PFSK-1 (cell line): ENCODE results near the gene DNTT.

Experiments used
- FOXP2 ChIP-seq: optimal IDR thresholded peaks from 2 replicates; pipeline ENCODE3; 2011; ENCODE audit warnings: borderline replicate concordance, control low read depth, inconsistent platforms; ENCODE audit not compliant: insufficient read depth; ENCODE audit errors: extremely low read length, extremely low read depth
- POLR2AphosphoS5 ChIP-seq: IDR thresholded peaks from 2 replicates; pipeline ENCODE4 v1.6.1; 2012; ENCODE audit warnings: low read depth, mild to moderate bottlenecking, control low read depth, low read length, moderate library complexity
- REST ChIP-seq, 2 experiments: IDR thresholded peaks; 2 replicates each; pipeline versions ENCODE4 v1.6.1 to v1.8.0; 2011 to 2012; ENCODE audit warnings: low read depth in 2 of 2, low read length in 2 of 2, control low read depth in 1 of 2, inconsistent platforms in 1 of 2, mild to moderate bottlenecking in 1 of 2, moderate library complexity in 1 of 2; ENCODE audit not compliant: insufficient read depth in 1 of 2
- SIN3A ChIP-seq: IDR thresholded peaks from 2 replicates; pipeline ENCODE4 v1.6.1; 2012; ENCODE audit warnings: mild to moderate bottlenecking, low read length, moderate library complexity, borderline replicate concordance; ENCODE audit not compliant: insufficient read depth
- TAF1 ChIP-seq: IDR thresholded peaks from 2 replicates; pipeline ENCODE4 v1.6.1; 2012; ENCODE audit warnings: low read length, control low read depth, borderline replicate concordance; ENCODE audit not compliant: insufficient read depth

The DNTT gene

DNA sequence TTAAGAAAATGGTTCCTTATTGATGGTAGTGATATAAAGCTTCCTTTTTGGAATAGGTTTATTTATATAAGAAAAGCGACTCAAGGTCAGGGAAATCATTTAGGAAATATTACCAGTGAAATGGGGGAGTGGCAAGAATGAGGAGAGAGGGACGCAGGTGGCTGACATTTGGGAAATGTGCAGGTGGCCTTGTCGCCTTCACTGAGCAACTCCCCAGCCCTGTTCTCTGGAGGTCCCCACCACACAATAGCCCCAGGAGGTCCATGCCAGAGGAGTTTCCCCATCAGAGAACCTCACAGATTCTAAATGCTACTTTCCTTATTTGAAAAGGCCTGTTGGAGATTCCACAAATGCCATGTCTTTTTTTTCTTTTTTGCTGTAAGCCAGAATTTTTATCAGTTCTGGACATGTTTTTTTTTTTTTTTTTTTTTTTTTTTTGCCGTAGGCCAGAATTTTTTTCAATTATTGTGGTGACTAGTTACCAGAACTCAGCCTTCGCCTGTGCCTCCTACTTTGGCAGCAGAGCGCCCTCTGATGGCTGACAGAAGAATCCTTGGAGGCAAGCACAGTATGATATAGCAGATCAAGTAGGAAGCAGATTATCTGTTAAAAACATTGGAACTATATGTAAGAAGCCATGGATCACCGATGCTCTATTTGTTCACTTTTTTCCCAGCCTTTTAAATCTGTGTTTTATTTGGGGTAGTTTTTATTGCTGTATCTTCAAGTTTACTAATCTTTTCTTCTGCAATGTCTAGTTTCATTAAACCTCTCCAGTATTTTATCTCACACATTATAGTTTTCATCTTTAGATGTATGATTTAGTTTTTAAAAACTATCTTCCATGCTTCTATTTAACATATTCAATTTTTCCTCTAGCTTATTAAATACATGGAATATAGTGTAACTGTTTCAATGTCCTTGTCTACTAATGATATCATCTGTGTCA is 36.0 kb downstream of the DNTT start:
- TF ChIP-seq SIN3A (no peak), TAF1 (no peak), REST (IDR thresholded peaks at IDR 0.05; ENCODE audit: insufficient read depth in 1 of 2, low read depth in 2 of 2, low read length in 2 of 2) (no peak), FOXP2 (no peak), POLR2AphosphoS5 (no peak)

- no peak for TF ChIP-seq TAF1
- no peak for TF ChIP-seq FOXP2
- TF ChIP-seq SIN3A: no peak
- TF ChIP-seq POLR2AphosphoS5: no peak
- no peak for TF ChIP-seq REST (IDR thresholded peaks at IDR 0.05; ENCODE audit: insufficient read depth in 1 of 2, low read depth in 2 of 2, low read length in 2 of 2)
These were observed 37.3 kb downstream of the DNTT start for GRCh38 chr10:96341219-96342182.

DNA sequence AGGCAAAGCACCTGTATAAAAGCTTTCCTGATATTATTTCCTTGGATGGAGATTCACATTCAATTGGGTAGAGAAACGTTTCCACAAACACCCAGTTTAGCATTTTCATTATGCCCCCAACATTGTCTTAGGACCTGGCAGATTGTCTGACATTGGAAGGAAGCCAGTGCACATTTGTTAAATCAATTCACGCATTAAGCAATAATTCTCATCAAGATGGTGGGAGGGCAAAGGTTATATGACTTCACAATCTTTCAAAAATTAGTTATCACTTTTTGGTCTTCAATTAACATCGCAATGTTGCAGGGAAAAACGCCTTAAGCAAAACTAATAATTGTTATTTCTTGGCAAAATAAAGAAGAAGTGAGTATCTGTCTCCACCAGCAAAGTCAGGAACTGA is 38.2 kb downstream of the DNTT start:
- TF ChIP-seq FOXP2: no peak
- no peak for TF ChIP-seq POLR2AphosphoS5
- no peak for TF ChIP-seq REST (IDR thresholded peaks at IDR 0.05; ENCODE audit: insufficient read depth in 1 of 2, low read depth in 2 of 2, low read length in 2 of 2)
- no peak for TF ChIP-seq TAF1
- TF ChIP-seq SIN3A: no peak

DNA sequence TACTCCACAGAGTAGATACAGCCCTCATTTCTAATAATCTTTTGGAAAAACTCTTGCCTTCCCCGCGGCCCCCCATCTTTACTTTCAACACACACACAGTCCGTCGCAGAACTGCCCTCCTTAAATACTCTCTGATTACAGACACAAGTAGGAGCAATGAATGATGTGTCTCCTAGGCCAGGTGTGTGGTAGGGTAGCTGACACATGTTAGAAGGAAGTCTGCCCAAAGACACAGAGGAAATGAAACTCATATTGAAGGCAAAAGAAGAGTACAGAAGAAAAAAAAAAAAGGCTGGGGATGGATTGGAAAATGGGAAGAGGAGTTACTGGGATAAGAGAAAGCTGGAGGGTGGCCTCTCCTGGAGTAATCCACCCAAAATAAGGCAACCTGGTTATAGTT is 39.9 kb downstream of the DNTT start:
- no peak for TF ChIP-seq FOXP2
- TF ChIP-seq SIN3A: no peak
- no peak for TF ChIP-seq REST (IDR thresholded peaks at IDR 0.05; ENCODE audit: insufficient read depth in 1 of 2, low read depth in 2 of 2, low read length in 2 of 2)
- no peak for TF ChIP-seq TAF1
- no peak for TF ChIP-seq POLR2AphosphoS5
